ENCODE data around the gene ABCA2.

GRCh38 chr9:137074657-137075274 is 46.7 kb upstream of the ABCA2 start:
- TF ChIP-seq CTCF (IDR thresholded peaks at IDR 0.05) (no peak), POLR2A (IDR thresholded peaks at IDR 0.05) (no peak), EP300 (IDR thresholded peaks at IDR 0.05) (no peak)
